ENCODE measurements around the gene UGT8. TPM values are rescaled to one million over a fixed set of nuclear protein-coding genes. Genes with fewer than 3 reads are reported as not detected.
"Not testable (repeated sequence)": the region's sequence is repeated elsewhere in the genome, so short reads cannot be mapped to it uniquely, and the experiment has no call there.

Gene UGT8
- total RNA-seq, 1 donor from 2014 or later: 6.4 TPM

DNA sequence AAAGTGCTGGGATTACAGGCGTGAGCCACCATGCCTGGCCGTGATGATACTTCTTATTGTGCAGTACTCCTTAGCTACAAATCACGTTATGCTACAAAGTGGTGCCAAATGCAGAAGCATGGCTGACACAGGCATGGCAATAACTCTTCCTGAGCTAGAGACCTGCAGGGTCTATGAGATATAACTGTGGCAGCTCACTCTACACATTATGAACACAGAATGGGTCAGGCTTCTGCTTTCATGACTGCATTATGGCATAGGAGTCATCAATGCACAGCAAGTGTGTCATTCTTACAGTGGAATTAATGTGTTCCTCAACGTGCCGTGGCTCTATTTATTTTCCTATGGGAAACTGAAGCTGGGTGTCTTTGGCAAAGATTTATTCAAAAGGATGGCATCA, 64.5 kb downstream of the UGT8 start:
- Histone ChIP-seq H3K79me2 (ENCODE audit: insufficient read depth, low read length) (no peaks in the 10 kb centered on the region), H3K4me2 (ENCODE audit: low read length) (no peak overlapping the region), H4K20me1 (ENCODE audit: insufficient read depth, low read length) (no peaks in the 10 kb centered on the region), H3K4me1 (ENCODE audit: insufficient read depth, low read length) (no peaks in the 10 kb centered on the region), H3K36me3 (ENCODE audit: insufficient read depth, low read length) (no peaks in the 10 kb centered on the region), H3K9me3 (ENCODE audit: insufficient read depth, low read depth, low read length) (no peaks in the 10 kb centered on the region), H3K4me3 (ENCODE audit: insufficient read depth, low read depth, low read length) (no peak overlapping the region), H2AFZ (ENCODE audit: low read depth, low read length) (no peak overlapping the region), H3K9ac (ENCODE audit: low read length) (no peak overlapping the region), H3K27ac (ENCODE audit: low read depth, low read length) (no peak overlapping the region), H3K27me3 (ENCODE audit: insufficient read depth, low read length) (no peaks in the 10 kb centered on the region)
- H3K36me3 Mint-ChIP-seq (ENCODE audit: low read depth, unreplicated experiment): no peaks in the 10 kb centered on the region
- no peaks in the 10 kb centered on the region for H3K9me3 Mint-ChIP-seq (ENCODE audit: unreplicated experiment)
- no peak for DNase-seq (ENCODE audit: low read depth)
- FAIRE-seq: no peak
- TF ChIP-seq, protein P1, sequence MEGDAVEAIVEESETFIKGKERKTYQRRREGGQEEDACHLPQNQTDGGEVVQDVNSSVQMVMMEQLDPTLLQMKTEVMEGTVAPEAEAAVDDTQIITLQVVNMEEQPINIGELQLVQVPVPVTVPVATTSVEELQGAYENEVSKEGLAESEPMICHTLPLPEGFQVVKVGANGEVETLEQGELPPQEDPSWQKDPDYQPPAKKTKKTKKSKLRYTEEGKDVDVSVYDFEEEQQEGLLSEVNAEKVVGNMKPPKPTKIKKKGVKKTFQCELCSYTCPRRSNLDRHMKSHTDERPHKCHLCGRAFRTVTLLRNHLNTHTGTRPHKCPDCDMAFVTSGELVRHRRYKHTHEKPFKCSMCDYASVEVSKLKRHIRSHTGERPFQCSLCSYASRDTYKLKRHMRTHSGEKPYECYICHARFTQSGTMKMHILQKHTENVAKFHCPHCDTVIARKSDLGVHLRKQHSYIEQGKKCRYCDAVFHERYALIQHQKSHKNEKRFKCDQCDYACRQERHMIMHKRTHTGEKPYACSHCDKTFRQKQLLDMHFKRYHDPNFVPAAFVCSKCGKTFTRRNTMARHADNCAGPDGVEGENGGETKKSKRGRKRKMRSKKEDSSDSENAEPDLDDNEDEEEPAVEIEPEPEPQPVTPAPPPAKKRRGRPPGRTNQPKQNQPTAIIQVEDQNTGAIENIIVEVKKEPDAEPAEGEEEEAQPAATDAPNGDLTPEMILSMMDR (IDR thresholded peaks at IDR 0.05; ENCODE audit: insufficient read depth, low read depth, low read length): no peak
- no peak for TF ChIP-seq EZH2 (IDR thresholded peaks at IDR 0.05; ENCODE audit: insufficient read depth, low read length)
- no peaks in the 10 kb centered on the region for H3K27me3 Mint-ChIP-seq (ENCODE audit: low read depth, unreplicated experiment)
- H3K27ac Mint-ChIP-seq (ENCODE audit: unreplicated experiment): no peak overlapping the region
- no peak overlapping the region for H3K4me3 Mint-ChIP-seq (ENCODE audit: unreplicated experiment)
- no peaks in the 10 kb centered on the region for H3K4me1 Mint-ChIP-seq (ENCODE audit: low read depth, unreplicated experiment)

DNA sequence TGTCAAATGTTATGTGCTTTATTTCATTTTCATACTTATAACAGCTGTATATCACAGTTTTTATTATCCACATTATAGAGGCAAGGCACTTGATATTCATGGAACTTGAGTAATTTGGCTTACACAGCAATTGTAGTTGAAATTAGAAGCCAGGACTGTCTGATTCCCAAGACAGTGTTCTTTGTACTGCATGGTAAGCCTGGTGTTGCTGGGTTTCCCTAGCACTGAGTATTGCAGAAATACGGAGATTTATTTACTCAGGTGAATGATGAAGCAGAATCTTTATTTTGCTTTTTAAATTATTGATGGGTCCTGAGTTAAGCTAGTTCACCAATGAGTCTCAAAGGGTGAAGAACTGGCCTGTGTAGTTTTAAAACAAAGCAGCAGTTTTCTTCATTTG, 70.0 kb downstream of the UGT8 start:
- H3K9me3 Mint-ChIP-seq (ENCODE audit: unreplicated experiment): no peaks in the 10 kb centered on the region
- no peak overlapping the region for H3K9ac ChIP-seq (ENCODE audit: low read length)
- H3K27me3 ChIP-seq (ENCODE audit: insufficient read depth, low read length): no peaks in the 10 kb centered on the region
- H3K36me3 ChIP-seq (ENCODE audit: insufficient read depth, low read length): no peaks in the 10 kb centered on the region
- DNase-seq (ENCODE audit: low read depth) (no peak), FAIRE-seq (no peak)
- H3K4me3 Mint-ChIP-seq (ENCODE audit: unreplicated experiment): no peak overlapping the region
- H3K4me2 ChIP-seq (ENCODE audit: low read length): no peak overlapping the region
- no peaks in the 10 kb centered on the region for H3K4me1 Mint-ChIP-seq (ENCODE audit: low read depth, unreplicated experiment)
- H3K4me1 ChIP-seq (ENCODE audit: insufficient read depth, low read length): no peaks in the 10 kb centered on the region
- H2AFZ ChIP-seq (ENCODE audit: low read depth, low read length): no peak overlapping the region
- H3K9me3 ChIP-seq (ENCODE audit: insufficient read depth, low read depth, low read length): no peaks in the 10 kb centered on the region
- H3K27ac ChIP-seq (ENCODE audit: low read depth, low read length): no peak overlapping the region
- no peaks in the 10 kb centered on the region for H4K20me1 ChIP-seq (ENCODE audit: insufficient read depth, low read length)
- H3K27ac Mint-ChIP-seq (ENCODE audit: unreplicated experiment): no peak overlapping the region
- H3K79me2 ChIP-seq (ENCODE audit: insufficient read depth, low read length): no peaks in the 10 kb centered on the region
- no peaks in the 10 kb centered on the region for H3K36me3 Mint-ChIP-seq (ENCODE audit: low read depth, unreplicated experiment)
- H3K4me3 ChIP-seq (ENCODE audit: insufficient read depth, low read depth, low read length): no peak overlapping the region
- no peaks in the 10 kb centered on the region for H3K27me3 Mint-ChIP-seq (ENCODE audit: low read depth, unreplicated experiment)
- TF ChIP-seq, protein P1 (IDR thresholded peaks at IDR 0.05; ENCODE audit: insufficient read depth, low read depth, low read length): no peak
- TF ChIP-seq EZH2 (IDR thresholded peaks at IDR 0.05; ENCODE audit: insufficient read depth, low read length): no peak

DNA sequence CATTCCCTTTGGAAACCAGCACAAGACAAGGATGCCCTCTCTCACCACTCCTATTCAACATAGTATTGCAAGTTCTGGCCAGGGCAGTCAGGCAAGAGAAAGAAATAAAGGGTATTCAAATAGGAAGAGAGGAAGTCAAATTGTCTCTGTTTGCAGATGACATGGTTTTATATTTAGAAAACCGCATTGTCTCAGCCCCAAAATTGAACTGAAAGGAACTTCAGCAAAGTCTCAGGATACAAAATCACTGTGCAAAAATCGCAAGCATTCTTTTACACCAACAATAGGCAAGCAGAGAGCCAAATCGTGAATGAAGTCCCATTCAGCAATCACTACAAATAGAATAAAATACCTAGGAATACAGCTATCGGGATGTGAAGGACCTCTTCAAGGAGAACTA, 72.1 kb downstream of the UGT8 start:
- H3K27me3 ChIP-seq (ENCODE audit: insufficient read depth, low read length); H3K9me3 Mint-ChIP-seq (ENCODE audit: unreplicated experiment); H3K4me3 Mint-ChIP-seq (ENCODE audit: unreplicated experiment); H2AFZ ChIP-seq (ENCODE audit: low read depth, low read length); H3K79me2 ChIP-seq (ENCODE audit: insufficient read depth, low read length); H3K36me3 ChIP-seq (ENCODE audit: insufficient read depth, low read length); H3K4me1 ChIP-seq (ENCODE audit: insufficient read depth, low read length); H3K4me3 ChIP-seq (ENCODE audit: insufficient read depth, low read depth, low read length); H4K20me1 ChIP-seq (ENCODE audit: insufficient read depth, low read length); H3K4me2 ChIP-seq (ENCODE audit: low read length); H3K9ac ChIP-seq (ENCODE audit: low read length); DNase-seq (ENCODE audit: low read depth); H3K36me3 Mint-ChIP-seq (ENCODE audit: low read depth, unreplicated experiment); H3K27ac Mint-ChIP-seq (ENCODE audit: unreplicated experiment); FAIRE-seq; H3K9me3 ChIP-seq (ENCODE audit: insufficient read depth, low read depth, low read length); H3K27ac ChIP-seq (ENCODE audit: low read depth, low read length); H3K27me3 Mint-ChIP-seq (ENCODE audit: low read depth, unreplicated experiment); H3K4me1 Mint-ChIP-seq (ENCODE audit: low read depth, unreplicated experiment): not testable (repeated sequence)

Measured in astrocyte (in vitro differentiated cells and primary cell).